B cell (primary cell): ENCODE data around the gene SUSD3. TPM values are rescaled to one million over a fixed set of nuclear protein-coding genes. Genes with fewer than 3 reads are reported as not detected.

Experiments
- ATAC-seq: fragments of 200-7000 bp; cut with Tn5 transposase; one replicate; pipeline ENCODE4 v1.10.0; 2021; ENCODE audit warnings: low read depth, mild to moderate bottlenecking, moderate number of reproducible peaks, moderate library complexity
- CTCF ChIA-PET: fragments of 350-600 bp; sonication (Branson Sonifier 250); formaldehyde crosslinking; loops from one replicate; lab custom pipeline; 2021; ENCODE audit warnings: antibody characterized with exemption, inconsistent platforms; lab: Charles Lee
- POLR2A ChIA-PET: fragments of 350-600 bp; sonication (Branson Sonifier 250); formaldehyde crosslinking; loops from one replicate; lab custom pipeline; 2021; ENCODE audit warnings: antibody characterized with exemption; lab: Charles Lee
- DNase-seq: peaks from one replicate; pipeline ENCODE4 v3.0.0; 2013
- H2AFZ ChIP-seq: 2 replicates; pipeline ENCODE4 v1.6.1; 2012; ENCODE audit warnings: mild to moderate bottlenecking, low read depth, low read length; ENCODE audit not compliant: insufficient read depth, poor library complexity, severe bottlenecking
- H3K27ac ChIP-seq, 2 donors: 1 replicate in 1 of 2; 2 replicates in 1 of 2; pipeline ENCODE4 v1.5.1; 2012 to 2013; ENCODE audit warnings: low read length in 2 of 2, mild to moderate bottlenecking in 2 of 2, moderate library complexity in 1 of 2
- H3K27me3 ChIP-seq, 4 experiments: fragments of 200-600 bp in 1 of 4; sonication (generic) in 1 of 4; replicated peaks in 1 of 4; 1 replicate in 2 of 4; 2 replicates in 2 of 4; pipeline versions ENCODE4 v1.6.1 to v1.7.0; 2013 to 2016; ENCODE audit warnings: low read length in 3 of 4, mild to moderate bottlenecking in 2 of 4, mixed read lengths in 1 of 4, moderate library complexity in 1 of 4; ENCODE audit not compliant: insufficient read depth in 4 of 4, control insufficient read depth in 3 of 4; ENCODE audit errors: control extremely low read depth in 1 of 4
- H3K36me3 ChIP-seq, 2 experiments: replicated peaks in 1 of 2; 1 replicate in 1 of 2; 2 replicates in 1 of 2; pipeline versions ENCODE4 v1.6.1 to v1.7.1; 2013; ENCODE audit warnings: low read length in 1 of 2; ENCODE audit not compliant: insufficient read depth in 2 of 2, control insufficient read depth in 1 of 2; ENCODE audit errors: control extremely low read depth in 1 of 2, extremely low read depth in 1 of 2
- H3K4me1 ChIP-seq, 2 donors: fragments of 200-600 bp in 1 of 2; sonication (generic) in 1 of 2; 1 replicate in 1 of 2; 2 replicates in 1 of 2; pipeline versions ENCODE4 v1.5.1 to v1.6.1; 2013 to 2017; ENCODE audit warnings: low read length in 2 of 2; ENCODE audit not compliant: control insufficient read depth in 2 of 2, insufficient read depth in 2 of 2
- H3K4me2 ChIP-seq: replicated peaks from 2 replicates; pipeline ENCODE3; 2012; ENCODE audit warnings: mild to moderate bottlenecking, low read depth, low read length; ENCODE audit not compliant: poor library complexity, severe bottlenecking
- H3K4me3 ChIP-seq, 5 experiments: fragments of 200-600 bp in 1 of 5; sonication (generic) in 1 of 5; 1 replicate in 3 of 5; 2 replicates in 2 of 5; pipeline versions ENCODE4 v1.5.1 to v1.7.0; 2011 to 2016; ENCODE audit warnings: low read length in 4 of 5, mild to moderate bottlenecking in 4 of 5, low read depth in 2 of 5, control low read depth in 1 of 5, moderate library complexity in 1 of 5; ENCODE audit not compliant: insufficient read depth in 1 of 5; ENCODE audit errors: control extremely low read depth in 1 of 5, extremely low read depth in 1 of 5
- H3K79me2 ChIP-seq: fragments of 200-600 bp; sonication (generic); one replicate; pipeline ENCODE4 v1.6.0; 2016; ENCODE audit warnings: low read length; ENCODE audit not compliant: control insufficient read depth, insufficient read depth
- H3K9ac ChIP-seq: fragments of 200-600 bp; sonication (generic); 2 replicates; pipeline ENCODE4 v1.6.1; 2017; ENCODE audit warnings: mild to moderate bottlenecking, low read length, moderate library complexity
- H3K9me3 ChIP-seq, 3 donors: one replicate each; pipeline versions ENCODE4 v1.6.1 to v1.7.1; 2013; ENCODE audit warnings: low read length in 2 of 3; ENCODE audit not compliant: control insufficient read depth in 2 of 3, insufficient read depth in 1 of 3; ENCODE audit errors: control extremely low read depth in 1 of 3
- H4K20me1 ChIP-seq: 2 replicates; pipeline ENCODE4 v1.6.0; 2012; ENCODE audit warnings: mild to moderate bottlenecking, low read length; ENCODE audit not compliant: insufficient read depth, control insufficient read depth, poor library complexity, severe bottlenecking
- H3K27ac Mint-ChIP-seq: one replicate; pipeline ENCODE4 v1.8.0; 2021; ENCODE audit warnings: mixed read lengths
- H3K27me3 Mint-ChIP-seq: one replicate; pipeline ENCODE4 v1.8.0; 2021; ENCODE audit warnings: mixed read lengths
- H3K4me1 Mint-ChIP-seq: one replicate; pipeline ENCODE4 v1.8.0; 2021; ENCODE audit warnings: mixed read lengths
- H3K4me3 Mint-ChIP-seq: one replicate; pipeline ENCODE4 v1.8.0; 2021; ENCODE audit warnings: mixed read lengths
- H3K9me3 Mint-ChIP-seq: one replicate; pipeline ENCODE4 v1.8.0; 2022; ENCODE audit warnings: mixed read lengths; ENCODE audit not compliant: insufficient read depth
- CTCF ChIP-seq: fragments of 200-600 bp; IDR thresholded peaks from one replicate; pipeline ENCODE4 v1.8.0; 2022; ENCODE audit warnings: antibody characterized with exemption, mild to moderate bottlenecking
- EZH2 ChIP-seq: IDR thresholded peaks from 2 replicates; pipeline ENCODE4 v1.6.1; 2012; ENCODE audit warnings: borderline replicate concordance, low read depth, mild to moderate bottlenecking, moderate library complexity, low read length; ENCODE audit not compliant: insufficient read depth, poor library complexity, severe bottlenecking
- WGBS: methylation state at CpG from one replicate; pipeline ENCODE4 v1.1.5; 2013; ENCODE audit warnings: missing lambda C conversion rate; ENCODE audit not compliant: insufficient coverage; 5-methylcytosine and 5-hydroxymethylcytosine counted together
- intact Hi-C: fragments of 100-400 bp; cut with micrococcal nuclease; formaldehyde crosslinking; loops from one replicate; pipeline ENCODE4 v1.10.0; 2022
- polyA plus RNA-seq: library from polyadenylated mRNA; depleted of rRNA; stranded (reverse); fragments of >200 nt; gene quantifications from 2 replicates; pipeline ENCODE4 v1.2.3, GENCODE V29; 2012
- total RNA-seq, 2 donors: library from RNA; stranded (reverse); fragments of 120-200 nt in 1 of 2; gene quantifications; 1 replicate in 1 of 2; 2 replicates in 1 of 2; pipeline versions ENCODE4 v1.2.3 to v1.2.4, GENCODE V29; 2013 to 2022

Gene SUSD3
- total and polyA plus RNA-seq, 2 donors (not counting 1 experiment from before 2014, with no cell fraction given): 41.0 to 85.0 TPM

GRCh38 chr9:93061791-93062763, 3.6 kb downstream of the SUSD3 start:
- peak; percentile 81 for DNase-seq
- Mint-ChIP-seq H3K27me3 (no peaks in the 10 kb centered on the region), H3K9me3 (no peaks in the 10 kb centered on the region), H3K27ac (peak overlapping the region; percentile 99), H3K4me3 (peak overlapping the region; percentile 90), H3K4me1 (peaks cover 87% of the 10 kb centered on the region)
- intact Hi-C loops: no loop called here
- CTCF ChIA-PET: interaction anchor here (1.0 kb wide), 1 partner anchor 25 kb away, joined by 3 read pairs; no protein-coding TSS in a partner anchor
- Histone ChIP-seq H3K4me2 (peak overlapping the region; percentile 94), H3K27ac (peak overlapping the region; percentile 74 to 78), H3K9ac (peak overlapping the region; percentile 59), H3K27me3 (no peaks in the 10 kb centered on the region), H4K20me1 (no peaks in the 10 kb centered on the region), H2AFZ (no peak overlapping the region), H3K9me3 (no peaks in the 10 kb centered on the region), H3K4me1 (peaks cover 73 to 82% of the 10 kb centered on the region in 2 donors), H3K4me3 (peak overlapping the region in 4 of 5 experiments; percentile 25 to 53 (median 40)), H3K79me2 (peaks cover 52% of the 10 kb centered on the region), H3K36me3 (peaks cover 0 to 23% of the 10 kb centered on the region in 2 experiments)
- WGBS: 19% methylated on average over 16 of the region's 19 CpGs
- POLR2A ChIA-PET: interaction anchor here (0.6 to 4.3 kb wide), 3 partner anchors 20 to 34 kb away, joined by 3 to 31 read pairs (median 4); partner anchors contain the start of gene CARD19
- TF ChIP-seq EZH2: no peak
- peak; percentile 25 for ATAC-seq

GRCh38 chr9:93064392-93065134, 6.1 kb downstream of the SUSD3 start:
- H3K9me3 Mint-ChIP-seq: no peaks in the 10 kb centered on the region
- no peaks in the 10 kb centered on the region for H3K9me3 ChIP-seq
- ChIA-PET POLR2A (interaction anchor here (0.5 to 5.4 kb wide), 10 partner anchors 12 to 101 kb away, joined by 3 to 36 read pairs (median 6); partner anchors contain the start of genes CARD19 and NINJ1), CTCF (interaction anchor here (0.9 to 1.8 kb wide), 10 partner anchors 26 to 107 kb away, joined by 3 to 14 read pairs (median 3); partner anchors contain the start of gene CARD19)
- peak overlapping the region; percentile 34 for H2AFZ ChIP-seq
- ATAC-seq (peak; percentile 78), DNase-seq (peak; percentile 89)
- H3K27ac Mint-ChIP-seq: peak overlapping the region; percentile 99
- H3K27me3 ChIP-seq: no peaks in the 10 kb centered on the region
- peak overlapping the region; percentile 92 for H3K4me3 Mint-ChIP-seq
- H4K20me1 ChIP-seq: no peaks in the 10 kb centered on the region
- peaks cover 77% of the 10 kb centered on the region for H3K79me2 ChIP-seq
- H3K27ac ChIP-seq: peak overlapping the region; percentile 74 to 78
- TF ChIP-seq CTCF (no peak), EZH2 (no peak)
- no peaks in the 10 kb centered on the region for H3K27me3 Mint-ChIP-seq
- peaks cover 0 to 39% of the 10 kb centered on the region in 2 experiments for H3K36me3 ChIP-seq
- intact Hi-C loops: loop anchor here (1.0 to 2.0 kb wide), 3 partner anchors 31 to 100 kb away; no protein-coding TSS in a partner anchor
- peaks cover 63 to 65% of the 10 kb centered on the region in 2 donors for H3K4me1 ChIP-seq
- peak overlapping the region in 4 of 5 experiments; percentile 5 to 36 (median 18) for H3K4me3 ChIP-seq
- H3K4me2 ChIP-seq: peak overlapping the region; percentile 94
- WGBS: 28% methylated on average over 12 of the region's 12 CpGs
- H3K4me1 Mint-ChIP-seq: peaks cover 81% of the 10 kb centered on the region
- H3K9ac ChIP-seq: peak overlapping the region; percentile 59
